ENCODE results near the gene KIF19.

DNA sequence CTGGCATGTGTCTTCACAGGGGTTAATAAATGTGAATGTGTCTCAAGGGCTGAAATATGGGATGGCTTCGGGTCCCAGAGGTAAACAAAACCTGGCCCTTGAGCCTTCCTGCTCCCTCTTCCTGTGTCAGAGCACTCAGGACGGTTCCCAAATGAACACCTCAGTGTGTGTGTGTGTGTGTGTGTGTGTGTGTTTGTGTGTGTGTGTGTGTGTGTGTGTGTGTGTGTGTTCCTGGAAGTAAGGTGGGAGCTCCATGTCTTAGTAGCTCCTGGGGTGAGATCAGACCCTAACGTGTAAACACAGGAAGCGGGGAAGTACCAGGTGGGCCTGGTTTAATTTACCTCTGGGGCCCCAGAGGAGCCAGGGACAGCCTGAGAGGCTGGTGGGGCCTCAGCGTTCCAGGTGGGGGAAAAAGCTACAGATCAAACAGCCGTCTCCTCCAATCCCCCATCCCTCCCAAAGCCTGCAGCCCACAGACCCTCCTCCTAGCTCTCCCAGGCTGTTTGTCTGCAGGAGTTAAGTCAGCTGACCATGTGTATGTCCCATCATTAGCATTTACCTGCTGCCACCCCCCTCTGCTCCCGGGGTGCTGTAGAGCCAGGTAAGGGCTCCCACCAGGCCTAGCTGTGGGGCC lies 6.1 kb downstream of the KIF19 start:
- TF ChIP-seq, protein P1, sequence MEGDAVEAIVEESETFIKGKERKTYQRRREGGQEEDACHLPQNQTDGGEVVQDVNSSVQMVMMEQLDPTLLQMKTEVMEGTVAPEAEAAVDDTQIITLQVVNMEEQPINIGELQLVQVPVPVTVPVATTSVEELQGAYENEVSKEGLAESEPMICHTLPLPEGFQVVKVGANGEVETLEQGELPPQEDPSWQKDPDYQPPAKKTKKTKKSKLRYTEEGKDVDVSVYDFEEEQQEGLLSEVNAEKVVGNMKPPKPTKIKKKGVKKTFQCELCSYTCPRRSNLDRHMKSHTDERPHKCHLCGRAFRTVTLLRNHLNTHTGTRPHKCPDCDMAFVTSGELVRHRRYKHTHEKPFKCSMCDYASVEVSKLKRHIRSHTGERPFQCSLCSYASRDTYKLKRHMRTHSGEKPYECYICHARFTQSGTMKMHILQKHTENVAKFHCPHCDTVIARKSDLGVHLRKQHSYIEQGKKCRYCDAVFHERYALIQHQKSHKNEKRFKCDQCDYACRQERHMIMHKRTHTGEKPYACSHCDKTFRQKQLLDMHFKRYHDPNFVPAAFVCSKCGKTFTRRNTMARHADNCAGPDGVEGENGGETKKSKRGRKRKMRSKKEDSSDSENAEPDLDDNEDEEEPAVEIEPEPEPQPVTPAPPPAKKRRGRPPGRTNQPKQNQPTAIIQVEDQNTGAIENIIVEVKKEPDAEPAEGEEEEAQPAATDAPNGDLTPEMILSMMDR (IDR thresholded peaks at IDR 0.05; ENCODE audit: low read depth, low read length) = no peak
- no peak for TF ChIP-seq EZH2phosphoT487 (IDR thresholded peaks at IDR 0.05; ENCODE audit: low read depth)
